DLD1 (cell line): ENCODE results near the gene RAD51.

Source experiments
- in situ Hi-C: cut with HindIII; loops from 2 replicates; pipeline ENCODE4 v1.10.0; 2017; ENCODE audit warnings: low sequenced_read_pairs

RAD51 gene

GRCh38 chr15:40775740-40776536, 81.0 kb downstream of the RAD51 start:
- in situ Hi-C loops = loop anchor here (5.0 kb wide), 1 partner anchor 34 kb away; no protein-coding TSS in a partner anchor

GRCh38 chr15:40776537-40777141, 81.7 kb downstream of the RAD51 start:
- in situ Hi-C loops = loop anchor here (5.0 kb wide), 1 partner anchor 34 kb away; no protein-coding TSS in a partner anchor
